Stomach (tissue), 9 donors: ENCODE data around the gene STMN1. TPM values are rescaled to one million over a fixed set of nuclear protein-coding genes. Genes with fewer than 3 reads are reported as not detected.

Experiments
- DNase-seq, 2 donors: peaks; one replicate each; pipeline versions ENCODE4 v3.0.0 to v3.0.0-alpha.2; 2013 to 2019
- H3K27ac ChIP-seq, 5 donors: fragments of 200-600 bp in 4 of 5; sonication (generic) in 4 of 5; one replicate each; pipeline ENCODE4 v1.5.1; 2013 to 2019; ENCODE audit warnings: mild to moderate bottlenecking in 1 of 5, moderate library complexity in 1 of 5
- H3K27me3 ChIP-seq, 3 donors: fragments of 200-600 bp; sonication (generic); one replicate each; pipeline ENCODE4 v1.5.1; 2017 to 2019; ENCODE audit warnings: mixed run types in 1 of 3
- H3K36me3 ChIP-seq, 4 donors: fragments of 200-600 bp; sonication (generic); 1 replicate in 3 of 4; 2 replicates in 1 of 4; pipeline ENCODE4 v1.5.1; 2016 to 2019
- H3K4me1 ChIP-seq, 4 donors: fragments of 200-600 bp; sonication (generic); one replicate each; pipeline ENCODE4 v1.5.1; 2016 to 2019
- H3K4me3 ChIP-seq, 4 donors: fragments of 200-600 bp; sonication (generic) in 3 of 4; one replicate each; pipeline ENCODE4 v1.5.1; 2016 to 2019; ENCODE audit warnings: mild to moderate bottlenecking in 1 of 4
- H3K9me3 ChIP-seq, 4 donors: fragments of 200-600 bp; sonication (generic); one replicate each; pipeline ENCODE4 v1.5.1; 2016 to 2019
- CTCF ChIP-seq, 7 experiments: fragments of 450-650 bp in 4 of 7; fragments of 200-600 bp in 3 of 7; sonication (generic) in 3 of 7; IDR thresholded peaks; one replicate each; pipeline ENCODE4 v1.5.1; 2016 to 2019; ENCODE audit warnings: antibody characterized with exemption in 7 of 7, control low read depth in 2 of 7, mild to moderate bottlenecking in 1 of 7
- EP300 ChIP-seq: sonication (generic); formaldehyde crosslinking; IDR thresholded peaks from one replicate; pipeline ENCODE4 v1.6.1; 2017; ENCODE audit warnings: antibody characterized with exemption
- POLR2A ChIP-seq, 4 donors: fragments of 450-650 bp; IDR thresholded peaks; one replicate each; pipeline ENCODE4 v1.6.1; 2016; ENCODE audit warnings: antibody characterized with exemption in 4 of 4, control low read depth in 2 of 4, mild to moderate bottlenecking in 1 of 4, moderate library complexity in 1 of 4
- POLR2AphosphoS5 ChIP-seq, 3 donors: sonication (generic); formaldehyde crosslinking; IDR thresholded peaks; one replicate each; pipeline ENCODE4 v1.6.1; 2016; ENCODE audit warnings: antibody characterized with exemption in 3 of 3
- WGBS, 5 donors: extraction: QIAGEN DNeasy Blood & Tissue Kit in 3 of 5; methylation state at CpG; one replicate each; pipeline versions ENCODE4 v1.1.5 to v1.1.7; 2013 to 2018; 5-methylcytosine and 5-hydroxymethylcytosine counted together
- intact Hi-C: fragments of 100-400 bp; cut with DNase I; formaldehyde crosslinking; loops from one replicate; pipeline ENCODE4 v1.15.1; 2023; ENCODE audit warnings: low total_unique reads
- polyA plus RNA-seq, 3 donors: library from polyadenylated mRNA; stranded (reverse); fragments of 200-250 nt; gene quantifications; one replicate each; pipeline ENCODE4 v1.2.3, GENCODE V29; 2013
- total RNA-seq, 5 donors: library from RNA; depleted of rRNA; stranded (reverse); fragments of >200 nt; gene quantifications; one replicate each; pipeline versions ENCODE4 v1.1.0 to v1.2.3, GENCODE V29; 2014 to 2016
- donor health status: healthy with polysubstance abuse.
- donor health status: Bipolar disorder and iron deficiency.
- donor health status: healthy.

STMN1 gene
- total and polyA plus RNA-seq, 8 donors = 25.9 to 109 (median 73.2) TPM

GRCh38 chr1:25889470-25889869 is 16.7 kb downstream of the STMN1 start:
- no peak for DNase-seq
- no peaks in the 10 kb centered on the region for H3K36me3 ChIP-seq
- WGBS, 5 donors = 53 to 66% (median 61%) methylated on average over 3 of the region's 3 CpGs
- peak overlapping the region; percentile 78 to 85 (median 81) for H3K27ac ChIP-seq
- H3K9me3 ChIP-seq = no peaks in the 10 kb centered on the region
- H3K4me3 ChIP-seq = no peak overlapping the region
- intact Hi-C loops = no loop called here
- no peak for TF ChIP-seq EP300
- peaks cover 42 to 47% (median 44%) of the 10 kb centered on the region in 4 donors for H3K4me1 ChIP-seq
- H3K27me3 ChIP-seq = no peaks in the 10 kb centered on the region

- Histone ChIP-seq H3K27ac (no peak overlapping the region), H3K27me3 (no peaks in the 10 kb centered on the region), H3K9me3 (no peaks in the 10 kb centered on the region), H3K4me1 (peaks cover 40 to 44% (median 43%) of the 10 kb centered on the region in 4 donors), H3K36me3 (no peaks in the 10 kb centered on the region), H3K4me3 (no peak overlapping the region)
- WGBS, 5 donors = 79 to 92% (median 82%) methylated on average over 7 of the region's 7 CpGs
- intact Hi-C loops = no loop called here
- no peak for DNase-seq
- TF ChIP-seq POLR2A (IDR thresholded peaks at IDR 0.05) = no peak
Observed at GRCh38 chr1:25888426-25888987, 17.7 kb downstream of the STMN1 start.

- no peaks in the 10 kb centered on the region for H3K36me3 ChIP-seq
- no peaks in the 10 kb centered on the region for H3K9me3 ChIP-seq
- no peaks in the 10 kb centered on the region for H3K27me3 ChIP-seq
- intact Hi-C loops = no loop called here
- 29 to 85% (median 41%) methylated on average over 1 of the region's 1 CpG for WGBS, 5 donors
- TF ChIP-seq POLR2AphosphoS5 (IDR thresholded peaks at IDR 0.05) (no peak), EP300 (no peak), POLR2A (IDR thresholded peaks at IDR 0.05) (no peak), CTCF (IDR thresholded peaks at IDR 0.05) (no peak)
- DNase-seq = no peak
- H3K4me3 ChIP-seq = no peak overlapping the region
- H3K4me1 ChIP-seq = peaks cover 12 to 15% (median 15%) of the 10 kb centered on the region in 4 donors
- H3K27ac ChIP-seq = no peak overlapping the region
Observed at GRCh38 chr1:25885602-25886001, 20.6 kb downstream of the STMN1 start.

GRCh38 chr1:25881266-25881665 is 25.0 kb downstream of the STMN1 start:
- Histone ChIP-seq H3K36me3 (no peaks in the 10 kb centered on the region), H3K9me3 (no peaks in the 10 kb centered on the region), H3K27me3 (no peaks in the 10 kb centered on the region), H3K4me1 (peaks cover 9 to 22% (median 13%) of the 10 kb centered on the region in 4 donors), H3K4me3 (no peak overlapping the region), H3K27ac (no peak overlapping the region)
- intact Hi-C loops = no loop called here
- DNase-seq = no peak
- TF ChIP-seq CTCF (IDR thresholded peaks at IDR 0.05) (no peak), POLR2A (IDR thresholded peaks at IDR 0.05) (no peak), POLR2AphosphoS5 (IDR thresholded peaks at IDR 0.05) (no peak), EP300 (no peak)
- WGBS, 5 donors = 90 to 100% (median 96%) methylated on average over 3 to 11 of the region's 11 CpGs

GRCh38 chr1:25880518-25880917 is 25.7 kb downstream of the STMN1 start:
- H3K27ac ChIP-seq = no peak overlapping the region
- 82 to 94% (median 93%) methylated on average over 5 of the region's 5 CpGs for WGBS, 5 donors
- peaks cover 14 to 29% (median 19%) of the 10 kb centered on the region in 4 donors for H3K4me1 ChIP-seq
- no peak overlapping the region for H3K4me3 ChIP-seq
- H3K27me3 ChIP-seq = no peaks in the 10 kb centered on the region
- H3K36me3 ChIP-seq = no peaks in the 10 kb centered on the region
- intact Hi-C loops = no loop called here
- TF ChIP-seq POLR2AphosphoS5 (IDR thresholded peaks at IDR 0.05) = no peak
- TF ChIP-seq EP300 = no peak
- TF ChIP-seq POLR2A (IDR thresholded peaks at IDR 0.05) = no peak
- TF ChIP-seq CTCF (IDR thresholded peaks at IDR 0.05) = no peak
- H3K9me3 ChIP-seq = no peaks in the 10 kb centered on the region
- DNase-seq = no peak
